Activated CD8-positive, alpha-beta T cell treated with anti-CD3 and anti-CD28 coated beads for 36 hours (primary cell): ENCODE measurements around the gene STARD9. TPM values are rescaled to one million over a fixed set of nuclear protein-coding genes. Genes with fewer than 3 reads are reported as not detected.
"Not testable (repeated sequence)": the region's sequence is repeated elsewhere in the genome, so short reads cannot be mapped to it uniquely, and the experiment has no call there.

Experiments used
- ATAC-seq: fragments of 200-7000 bp; cut with Tn5 transposase; one replicate; pipeline ENCODE4 v1.10.0; 2021; ENCODE audit warnings: mild to moderate bottlenecking, moderate library complexity
- CTCF ChIA-PET: fragments of 350-600 bp; sonication (Branson Sonifier 250); formaldehyde crosslinking; loops from one replicate; lab custom pipeline; 2021; ENCODE audit warnings: antibody characterized with exemption; lab: Charles Lee
- POLR2A ChIA-PET: fragments of 350-600 bp; sonication (Branson Sonifier 250); formaldehyde crosslinking; loops from one replicate; lab custom pipeline; 2021; ENCODE audit warnings: antibody characterized with exemption; lab: Charles Lee
- DNase-seq: peaks from one replicate; pipeline ENCODE4 v3.0.0-alpha.2; 2020
- H3K27ac Mint-ChIP-seq: one replicate; pipeline ENCODE4 v1.8.0; 2021; ENCODE audit warnings: mild to moderate bottlenecking, mixed read lengths
- H3K27me3 Mint-ChIP-seq: one replicate; pipeline ENCODE4 v1.8.0; 2021; ENCODE audit warnings: mixed read lengths
- H3K36me3 Mint-ChIP-seq: one replicate; pipeline ENCODE4 v1.8.0; 2021; ENCODE audit warnings: low read depth, mixed read lengths
- H3K4me1 Mint-ChIP-seq: one replicate; pipeline ENCODE4 v1.8.0; 2021; ENCODE audit warnings: low read depth, mixed read lengths
- H3K4me3 Mint-ChIP-seq: one replicate; pipeline ENCODE4 v1.8.0; 2021; ENCODE audit warnings: mild to moderate bottlenecking, moderate library complexity, mixed read lengths
- H3K9me3 Mint-ChIP-seq: one replicate; pipeline ENCODE4 v1.8.0; 2021; ENCODE audit warnings: mixed read lengths
- CTCF ChIP-seq: fragments of 200-600 bp; IDR thresholded peaks from one replicate; pipeline ENCODE4 v1.8.0; 2022; ENCODE audit warnings: antibody characterized with exemption, mild to moderate bottlenecking
- intact Hi-C: fragments of 100-400 bp; cut with micrococcal nuclease; formaldehyde crosslinking; loops from one replicate; pipeline ENCODE4 v1.10.0; 2022
- total RNA-seq, 2 experiments: library from RNA; stranded (reverse); gene quantifications; one replicate each; pipeline ENCODE4 v1.2.3, GENCODE V29; 2021

Gene STARD9
- total RNA-seq, 2 experiments from 2014 or later: 4.8 to 6.4 TPM

GRCh38 chr15:42593143-42593542, 17.7 kb downstream of the STARD9 start:
- Mint-ChIP-seq H3K36me3 (peaks cover 3% of the 10 kb centered on the region), H3K9me3 (no peaks in the 10 kb centered on the region), H3K4me1 (no peaks in the 10 kb centered on the region), H3K27ac (no peak overlapping the region), H3K27me3 (no peaks in the 10 kb centered on the region), H3K4me3 (no peak overlapping the region)
- no peak for ATAC-seq
- ChIA-PET CTCF (interaction anchor here (0.7 to 1.7 kb wide), 2 partner anchors 10 to 12 kb away, joined by 3 to 4 read pairs; no protein-coding TSS in a partner anchor), POLR2A (no interaction called here)
- TF ChIP-seq CTCF: no peak
- no peak for DNase-seq
- intact Hi-C loops: no loop called here

GRCh38 chr15:42594095-42594494, 18.7 kb downstream of the STARD9 start:
- CTCF ChIA-PET: interaction anchor here (1.4 kb wide), 1 partner anchor 57 kb away, joined by 4 read pairs; no protein-coding TSS in a partner anchor
- H3K36me3 Mint-ChIP-seq: peaks cover 3% of the 10 kb centered on the region

DNA sequence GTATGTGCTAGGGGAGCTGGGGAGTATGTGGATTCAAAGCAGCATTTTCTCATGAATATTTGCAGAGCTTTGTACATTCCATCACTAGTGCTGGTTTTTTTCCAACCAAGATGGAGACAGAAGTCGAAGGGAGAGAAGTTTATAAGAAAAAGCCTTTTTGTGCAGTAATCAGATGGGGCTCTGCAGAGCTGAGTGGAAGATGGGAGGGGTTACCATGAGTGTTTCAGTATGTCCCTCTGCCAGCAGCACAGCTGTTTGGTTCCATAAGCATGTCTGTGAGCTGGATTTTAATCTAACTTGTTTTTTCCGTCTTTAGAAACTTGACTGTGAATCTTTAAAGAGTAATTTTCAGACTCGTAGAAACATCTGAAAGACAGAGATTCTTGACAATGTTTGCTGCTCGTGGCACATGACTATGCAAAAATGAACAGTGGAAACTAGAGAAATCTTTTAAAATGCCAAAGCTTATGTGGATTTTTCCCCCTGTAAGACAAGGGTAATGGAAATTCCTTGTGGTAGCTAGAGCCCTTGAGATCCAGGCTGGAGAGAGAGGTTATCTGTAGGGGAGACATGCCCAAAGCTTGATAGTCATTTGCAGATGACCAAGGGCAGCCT, 20.3 kb downstream of the STARD9 start:
- POLR2A ChIA-PET: interaction anchor here (0.8 kb wide), 1 partner anchor 11 kb away, joined by 4 read pairs; no protein-coding TSS in a partner anchor
- DNase-seq (no peak), ATAC-seq (no peak)
- Mint-ChIP-seq H3K9me3 (no peaks in the 10 kb centered on the region), H3K27me3 (no peaks in the 10 kb centered on the region), H3K4me1 (no peaks in the 10 kb centered on the region), H3K4me3 (no peak overlapping the region), H3K27ac (no peak overlapping the region), H3K36me3 (peaks cover 9% of the 10 kb centered on the region)
- intact Hi-C loops: no loop called here
- TF ChIP-seq CTCF: no peak
- CTCF ChIA-PET: interaction anchor here (1.4 to 2.3 kb wide), 3 partner anchors 9 to 55 kb away, joined by 3 to 6 read pairs (median 4); no protein-coding TSS in a partner anchor

More at GRCh38 chr15:42594095-42594494, 18.7 kb downstream of the STARD9 start:
- Mint-ChIP-seq H3K27me3 (no peaks in the 10 kb centered on the region), H3K9me3 (no peaks in the 10 kb centered on the region), H3K4me1 (no peaks in the 10 kb centered on the region), H3K27ac (no peak overlapping the region), H3K4me3 (no peak overlapping the region)
- POLR2A ChIA-PET: no interaction called here
- ATAC-seq (no peak), DNase-seq (no peak)
- no peak for TF ChIP-seq CTCF
- intact Hi-C loops: no loop called here

DNA sequence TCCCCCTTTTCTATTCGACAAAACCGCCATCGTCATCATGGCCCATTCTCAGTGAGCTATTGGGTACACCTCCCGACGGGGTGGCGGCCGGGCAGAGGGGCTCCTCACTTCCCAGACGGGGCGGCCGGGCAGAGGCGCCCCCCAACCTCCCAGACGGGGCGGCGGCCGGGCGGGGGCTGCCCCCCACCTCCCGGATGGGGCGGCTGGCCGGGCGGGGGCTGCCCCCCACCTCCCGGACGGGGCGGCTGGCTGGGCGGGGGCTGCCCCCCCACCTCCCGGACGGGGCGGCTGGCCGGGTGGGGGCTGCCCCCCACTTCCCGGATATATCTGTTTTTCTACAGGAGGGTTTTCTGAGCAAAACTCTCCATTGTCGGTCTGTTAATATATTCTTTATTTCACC, 25.9 kb downstream of the STARD9 start:
- CTCF ChIA-PET, POLR2A ChIA-PET, H3K9me3 Mint-ChIP-seq, H3K27ac Mint-ChIP-seq, H3K27me3 Mint-ChIP-seq, H3K4me3 Mint-ChIP-seq, ATAC-seq, intact Hi-C loops, H3K36me3 Mint-ChIP-seq, DNase-seq: not testable (repeated sequence)
- H3K4me1 Mint-ChIP-seq: peaks cover 30% of the 10 kb centered on the region

DNA sequence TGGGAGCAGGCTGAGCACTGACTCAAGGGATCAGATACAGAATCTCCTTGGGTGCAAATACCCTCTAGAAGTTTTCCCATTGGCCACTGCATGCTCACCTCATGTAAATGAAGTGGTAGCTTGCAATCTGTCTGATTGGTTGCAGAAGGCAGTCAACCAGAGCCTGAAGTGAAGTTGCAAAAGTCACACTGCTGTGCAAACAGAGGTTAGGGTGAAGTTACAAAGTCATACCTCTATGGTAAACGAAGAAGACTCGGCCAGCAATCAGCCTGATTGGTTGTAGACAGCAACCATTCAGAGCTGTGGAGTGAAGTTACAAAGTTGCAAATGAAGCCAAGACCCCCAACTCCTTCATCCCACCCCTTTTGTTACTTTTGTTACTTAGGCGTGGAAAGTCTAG, 27.1 kb downstream of the STARD9 start:
- CTCF ChIA-PET: interaction anchor here (1.1 kb wide), 1 partner anchor 9 kb away, joined by 3 read pairs; no protein-coding TSS in a partner anchor
- DNase-seq (no peak), ATAC-seq (no peak)
- Mint-ChIP-seq H3K36me3 (peaks cover 9% of the 10 kb centered on the region), H3K27ac (no peak overlapping the region), H3K9me3 (no peaks in the 10 kb centered on the region), H3K4me1 (peaks cover 34% of the 10 kb centered on the region), H3K27me3 (no peaks in the 10 kb centered on the region), H3K4me3 (no peak overlapping the region)
- no peak for TF ChIP-seq CTCF
- POLR2A ChIA-PET: no interaction called here
- intact Hi-C loops: no loop called here
